GM18505 (cell line): ENCODE data around the gene SSH2.

Source experiments
- ATAC-seq: cut with Tn5 transposase; IDR thresholded peaks from one replicate; pipeline ENCODE4 v1.9.1; 2021; ENCODE audit not compliant: unreplicated experiment
- POLR2A ChIP-seq: IDR thresholded peaks from 4 replicates; pipeline ENCODE4 v1.6.1; 2011; ENCODE audit warnings: borderline replicate concordance; ENCODE audit not compliant: insufficient read depth, insufficient read length; ENCODE audit errors: extremely low read depth

Gene SSH2

GRCh38 chr17:29709866-29710519 is 220.0 kb downstream of the SSH2 start:
- ATAC-seq, result no peak
- no peak for TF ChIP-seq POLR2A

DNA sequence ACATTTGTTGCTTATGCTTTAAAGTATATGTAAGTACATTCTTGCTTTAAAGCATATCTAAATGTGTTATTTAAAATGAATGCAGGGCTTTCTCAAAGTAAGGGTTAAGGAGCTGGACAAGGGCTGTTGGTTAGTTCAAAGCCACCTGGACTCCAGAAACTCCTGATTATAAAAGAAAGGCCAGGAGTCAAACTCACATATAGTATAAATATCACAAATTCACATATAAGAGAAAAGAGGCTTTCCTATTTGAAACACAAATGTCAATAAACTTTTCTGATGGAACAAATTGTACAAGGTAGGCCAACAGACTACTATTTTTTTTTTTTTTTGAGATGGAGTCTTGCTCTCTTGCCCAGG is 222.8 kb downstream of the SSH2 start:
- TF ChIP-seq POLR2A, result no peak
- no peak for ATAC-seq

GRCh38 chr17:29706045-29706431 is 224.0 kb downstream of the SSH2 start:
- TF ChIP-seq POLR2A, result no peak
- ATAC-seq, result no peak

- no peak for TF ChIP-seq POLR2A
- no peak for ATAC-seq
Observed at GRCh38 chr17:29705386-29705785, 224.6 kb downstream of the SSH2 start.

DNA sequence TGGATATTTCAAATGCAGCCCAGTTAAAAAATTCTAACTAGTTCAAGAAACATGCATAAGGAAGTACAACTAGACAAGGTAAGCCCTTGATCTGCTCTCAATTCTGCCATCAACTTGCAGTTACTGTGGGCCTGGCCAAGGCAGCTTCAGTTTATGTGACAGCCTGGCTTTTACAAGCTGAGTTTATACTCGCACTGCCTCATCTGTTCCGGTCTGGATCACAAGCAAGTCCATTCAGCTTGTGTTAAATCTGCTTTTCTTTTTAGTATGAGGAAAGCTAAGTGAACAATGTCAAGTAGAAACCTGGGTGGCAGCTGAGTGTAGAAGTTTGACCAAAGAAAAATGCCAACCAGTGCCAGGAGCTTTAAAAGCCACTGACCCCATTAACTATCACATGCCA is 230.7 kb downstream of the SSH2 start:
- ATAC-seq, result no peak
- no peak for TF ChIP-seq POLR2A

- no peak for ATAC-seq
- TF ChIP-seq POLR2A, result no peak
Observed at GRCh38 chr17:29698837-29699236, 231.2 kb downstream of the SSH2 start.

DNA sequence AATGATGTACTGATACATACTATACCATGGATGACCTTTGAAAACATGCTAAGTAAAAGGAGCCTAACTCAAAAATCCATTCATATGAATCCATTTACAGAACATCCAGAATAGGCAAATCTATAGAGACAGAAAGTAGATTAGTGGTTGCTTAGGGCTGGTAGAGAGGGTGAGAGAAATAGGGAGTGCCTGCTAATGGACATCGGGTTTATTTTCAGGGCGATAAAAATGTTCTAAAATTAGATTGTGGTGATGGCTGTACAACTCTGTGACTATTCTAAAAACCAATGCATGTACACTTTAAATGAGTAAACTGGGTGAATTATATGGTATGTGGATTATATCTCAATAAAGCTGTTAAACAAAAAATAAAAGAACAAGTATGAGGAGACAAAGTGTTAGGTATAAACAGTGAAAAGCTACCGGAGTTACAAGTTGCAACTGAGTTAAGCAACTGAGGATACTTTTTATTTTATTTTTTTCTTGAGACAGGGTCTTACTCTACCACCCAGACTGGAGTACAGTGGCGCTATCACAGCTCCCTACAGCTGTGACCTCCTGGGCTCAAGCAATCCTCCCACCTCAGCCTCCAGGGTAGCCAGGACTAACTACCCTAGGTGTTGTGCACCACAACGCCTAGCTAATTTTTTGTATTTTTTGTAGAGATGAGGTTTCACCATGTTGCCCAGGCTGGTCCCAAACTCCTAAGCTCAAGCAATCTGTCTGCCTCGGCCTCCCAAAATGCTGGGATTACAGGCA is 231.8 kb downstream of the SSH2 start:
- no peak for ATAC-seq
- TF ChIP-seq POLR2A, result no peak

DNA sequence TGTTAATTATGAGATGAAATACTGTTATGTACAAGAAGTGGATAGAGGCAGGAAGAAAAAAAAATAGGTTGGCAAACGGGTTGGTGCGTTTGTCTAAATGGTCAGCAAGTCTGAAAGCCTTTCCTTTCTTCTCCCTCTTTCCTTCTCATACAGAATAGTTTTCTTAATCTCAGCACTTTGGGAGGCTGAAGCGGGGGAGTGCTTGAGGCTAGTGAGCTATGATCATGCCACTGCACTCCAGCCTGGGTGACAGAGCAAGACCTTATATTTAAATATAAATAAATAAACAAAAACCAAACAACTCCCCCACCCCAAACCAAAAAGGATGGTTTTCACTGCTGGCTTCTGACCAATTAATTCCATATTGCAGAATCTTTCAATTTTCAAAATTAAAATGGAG is 232.7 kb downstream of the SSH2 start:
- TF ChIP-seq POLR2A, result no peak
- ATAC-seq, result no peak

DNA sequence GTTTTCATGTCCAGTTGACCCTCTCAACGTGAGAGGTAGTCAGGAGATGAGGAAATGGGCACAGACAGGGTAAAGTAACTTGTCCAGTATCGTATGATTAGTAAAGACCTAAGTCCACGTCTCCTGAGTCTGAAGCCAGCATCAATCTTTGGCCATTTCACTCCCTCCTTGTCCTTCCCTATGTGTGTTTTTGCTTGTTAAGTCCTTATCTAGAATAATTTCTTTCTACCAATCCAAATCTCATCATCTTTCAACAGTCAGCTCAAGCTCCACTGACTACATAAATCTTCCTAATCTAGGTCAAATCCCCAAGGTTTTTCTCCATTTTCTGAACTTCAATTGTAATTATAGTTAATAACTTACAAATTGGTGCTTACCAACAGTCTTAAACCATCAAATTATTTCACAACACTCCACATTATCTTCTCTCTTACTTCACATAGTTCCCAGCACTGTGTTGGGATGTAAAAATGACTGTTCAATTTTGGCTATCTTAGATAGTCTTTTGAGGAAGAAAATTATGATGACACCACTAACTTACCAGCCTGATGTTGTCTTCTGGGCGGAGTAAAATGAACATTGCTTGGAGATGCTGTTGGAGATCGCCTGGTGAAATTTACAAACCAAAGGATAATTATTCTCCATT is 235.0 kb downstream of the SSH2 start:
- ATAC-seq, result no peak
- no peak for TF ChIP-seq POLR2A

DNA sequence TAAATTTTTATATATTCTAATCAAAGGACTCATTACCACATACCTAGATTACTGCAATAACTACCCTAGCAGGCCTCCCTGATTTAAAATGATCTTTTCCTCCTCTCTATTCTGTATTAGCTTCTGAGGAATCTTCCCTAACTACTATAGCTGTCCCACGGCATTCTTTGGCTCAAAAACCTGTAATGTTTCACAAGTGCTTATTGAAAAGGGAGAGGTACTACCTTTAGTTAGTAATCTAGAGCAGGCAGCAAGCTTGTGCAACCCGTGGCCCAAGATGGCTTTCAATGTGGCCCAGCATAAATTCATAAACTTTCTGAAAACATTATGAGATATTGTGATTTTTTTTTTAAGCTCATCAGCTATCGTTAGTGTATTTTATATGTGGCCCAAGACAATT is 236.3 kb downstream of the SSH2 start:
- TF ChIP-seq POLR2A, result no peak
- no peak for ATAC-seq

DNA sequence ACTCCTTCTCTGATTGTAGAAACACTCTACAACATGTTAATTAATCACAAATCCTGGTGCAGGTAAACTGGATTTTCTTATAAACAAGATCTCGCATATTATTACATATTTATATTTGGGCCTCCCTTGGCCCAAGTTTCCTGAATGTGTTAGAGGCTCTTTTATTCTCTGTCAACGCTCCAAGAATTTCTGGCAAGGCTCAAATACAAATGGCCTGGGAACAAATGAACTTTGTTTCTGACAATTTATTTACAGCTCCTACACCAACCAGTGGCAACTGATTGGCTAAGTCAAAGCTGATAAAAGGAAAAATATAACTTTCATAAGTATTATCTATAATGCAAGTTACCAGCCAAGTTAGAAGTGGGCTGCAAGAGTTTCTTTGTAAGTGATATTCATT is 242.4 kb downstream of the SSH2 start:
- no peak for ATAC-seq
- TF ChIP-seq POLR2A, result no peak

DNA sequence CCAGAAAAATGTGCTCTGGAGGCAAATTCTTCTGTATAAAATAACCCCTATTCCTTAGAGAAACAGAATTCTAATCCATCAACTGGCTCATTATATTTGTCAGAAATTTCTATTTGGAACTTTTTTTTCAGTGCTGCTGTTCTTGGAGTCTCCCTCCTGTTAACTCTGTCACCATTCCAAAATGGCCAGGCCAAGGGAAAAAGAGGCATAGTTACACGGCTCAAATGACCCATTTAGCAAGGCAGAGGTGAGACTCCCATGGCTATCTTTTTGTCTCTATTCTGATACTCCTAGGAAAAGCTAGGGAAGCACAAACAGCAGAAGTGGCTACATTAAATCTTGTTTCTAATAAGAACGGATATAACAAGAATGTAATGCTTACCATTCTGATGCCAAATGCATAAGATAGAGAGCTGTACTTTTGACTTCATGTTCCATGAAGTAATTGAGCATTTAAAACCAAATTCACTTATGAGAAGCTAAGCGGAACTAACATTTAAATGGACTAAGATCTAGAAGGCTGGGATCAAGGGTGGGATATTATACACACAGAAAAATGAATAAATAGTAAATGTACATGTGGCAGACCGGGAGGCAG is 242.9 kb downstream of the SSH2 start:
- TF ChIP-seq POLR2A, result no peak
- no peak for ATAC-seq

- no peak for TF ChIP-seq POLR2A
- no peak for ATAC-seq
Observed at GRCh38 chr17:29683481-29683880, 246.5 kb downstream of the SSH2 start.

DNA sequence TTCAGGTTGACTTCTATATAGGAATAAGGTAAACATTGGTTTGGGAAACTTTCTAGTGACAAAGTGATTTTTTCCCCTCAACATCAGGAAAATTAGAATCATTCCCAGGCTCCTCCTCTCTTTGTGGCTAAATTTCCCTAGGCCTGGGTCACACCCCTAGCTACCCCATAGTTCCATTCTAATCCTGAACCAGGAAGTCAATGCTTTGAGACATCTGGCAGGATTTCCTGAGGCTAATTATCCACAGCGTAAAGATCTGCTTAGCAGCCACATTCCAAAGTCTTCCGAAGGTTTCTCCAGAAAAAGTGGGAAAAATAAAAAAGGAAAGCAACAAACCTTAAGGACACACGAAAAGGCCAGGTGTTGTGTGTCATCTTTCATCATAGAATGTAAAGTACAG is 247.0 kb downstream of the SSH2 start:
- no peak for TF ChIP-seq POLR2A
- ATAC-seq, result no peak
